GF-D8 (cell line): ENCODE measurements around the gene CFAP58.
A peak's percentile ranks its signal among the peaks of the same experiment; 100 is the strongest.
"Not testable (repeated sequence)": the region's sequence is repeated elsewhere in the genome, so short reads cannot be mapped to it uniquely, and the experiment has no call there.

Experiments
- DNase-seq: peaks from one replicate; lab custom pipeline; 2025; lab: John Stamatoyannopoulos, UW

Gene CFAP58

GRCh38 chr10:104435822-104436221 is 82.2 kb downstream of the CFAP58 start:
- DNase-seq, result no peak

GRCh38 chr10:104437226-104437625 is 83.6 kb downstream of the CFAP58 start:
- no peak for DNase-seq

- DNase-seq, result no peak
These were observed 86.6 kb downstream of the CFAP58 start for GRCh38 chr10:104440221-104440620.

- DNase-seq, result peak; percentile 5
These were observed 87.8 kb downstream of the CFAP58 start for GRCh38 chr10:104441329-104442000.

- DNase-seq, result no peak
These were observed 91.7 kb downstream of the CFAP58 start for GRCh38 chr10:104445359-104445758.

- DNase-seq, result no peak
These were observed 92.5 kb downstream of the CFAP58 start for GRCh38 chr10:104446151-104446550.

GRCh38 chr10:104447331-104447730 is 93.7 kb downstream of the CFAP58 start:
- DNase-seq, result no peak

- DNase-seq, result no peak
These were observed 94.3 kb downstream of the CFAP58 start for GRCh38 chr10:104447906-104448305.

- no peak for DNase-seq
These were observed 95.8 kb downstream of the CFAP58 start for GRCh38 chr10:104449391-104449790.

GRCh38 chr10:104450490-104450889 is 96.9 kb downstream of the CFAP58 start:
- no peak for DNase-seq

- no peak for DNase-seq
These were observed 97.3 kb downstream of the CFAP58 start for GRCh38 chr10:104450954-104451353.

- no peak for DNase-seq
These were observed 99.3 kb downstream of the CFAP58 start for GRCh38 chr10:104452977-104453376.

- no peak for DNase-seq
These were observed 103.3 kb downstream of the CFAP58 start for GRCh38 chr10:104456802-104457542.

- no peak for DNase-seq
These were observed 103.9 kb downstream of the CFAP58 start for GRCh38 chr10:104457543-104457828.

GRCh38 chr10:104465575-104465974 is 111.9 kb downstream of the CFAP58 start:
- not testable (repeated sequence) for DNase-seq

- not testable (repeated sequence) for DNase-seq
These were observed 115.2 kb downstream of the CFAP58 start for GRCh38 chr10:104468818-104469217.

- DNase-seq, result no peak
These were observed 118.9 kb downstream of the CFAP58 start for GRCh38 chr10:104472505-104472904.

- peak; percentile 65 for DNase-seq
These were observed 119.5 kb downstream of the CFAP58 start for GRCh38 chr10:104472957-104473745.

- DNase-seq, result no peak
These were observed 124.7 kb downstream of the CFAP58 start for GRCh38 chr10:104478380-104478779.

- no peak for DNase-seq
These were observed 126.4 kb downstream of the CFAP58 start for GRCh38 chr10:104479906-104480593.

- DNase-seq, result no peak
These were observed 127.2 kb downstream of the CFAP58 start for GRCh38 chr10:104480797-104481196.

- no peak for DNase-seq
These were observed 129.9 kb downstream of the CFAP58 start for GRCh38 chr10:104483582-104483981.
